Gastroesophageal sphincter (tissue), 2 donors: ENCODE measurements around the gene CHD6.

ENCODE experiments used
- EP300 ChIP-seq: sonication (generic); formaldehyde crosslinking; IDR thresholded peaks from one replicate; pipeline ENCODE4 v1.6.1; 2017; ENCODE audit warnings: antibody characterized with exemption, mild to moderate bottlenecking
- POLR2A ChIP-seq, 2 donors: fragments of 450-650 bp; IDR thresholded peaks; one replicate each; pipeline ENCODE4 v1.6.1; 2017; ENCODE audit warnings: antibody characterized with exemption in 2 of 2, mild to moderate bottlenecking in 2 of 2, moderate library complexity in 1 of 2

GRCh38 chr20:41571006-41571405 is 47.2 kb downstream of the CHD6 start:
- no peak for TF ChIP-seq EP300
- TF ChIP-seq POLR2A (IDR thresholded peaks at IDR 0.05): no peak
